Skeletal muscle satellite cell (primary cell): ENCODE measurements around the gene DENND6B.
A peak's percentile ranks its signal among the peaks of the same experiment; 100 is the strongest.
"Not testable (repeated sequence)": the region's sequence is repeated elsewhere in the genome, so short reads cannot be mapped to it uniquely, and the experiment has no call there.

Experiments used
- H3K27me3 ChIP-seq: 2 replicates; pipeline ENCODE4 v1.7.0; 2013; ENCODE audit warnings: low read length; ENCODE audit not compliant: control insufficient read depth, insufficient read depth
- H3K36me3 ChIP-seq: 2 replicates; pipeline ENCODE4 v1.7.0; 2013; ENCODE audit warnings: mild to moderate bottlenecking, control low read depth, low read length; ENCODE audit not compliant: insufficient read depth
- H3K4me1 ChIP-seq: 2 replicates; pipeline ENCODE4 v1.7.0; 2013; ENCODE audit warnings: low read length; ENCODE audit not compliant: control insufficient read depth, insufficient read depth
- H3K4me2 ChIP-seq: 2 replicates; pipeline ENCODE4 v1.7.0; 2013; ENCODE audit warnings: mild to moderate bottlenecking, low read length
- H3K4me3 ChIP-seq: 2 replicates; pipeline ENCODE4 v1.7.0; 2013; ENCODE audit warnings: low read length
- H3K9ac ChIP-seq: 2 replicates; pipeline ENCODE4 v1.7.0; 2013; ENCODE audit warnings: mild to moderate bottlenecking, low read depth, low read length, moderate library complexity
- H3K9me3 ChIP-seq: replicated peaks from 2 replicates; pipeline ENCODE4 v1.7.0; 2013; ENCODE audit warnings: mild to moderate bottlenecking, control low read depth, low read length

Gene DENND6B

GRCh38 chr22:50337262-50338041 lies 10.6 kb upstream of the DENND6B start:
- Histone ChIP-seq H3K9me3 (no peaks in the 10 kb centered on the region), H3K27me3 (no peaks in the 10 kb centered on the region), H3K4me1 (peaks cover 4% of the 10 kb centered on the region), H3K4me3 (no peak overlapping the region), H3K36me3 (no peaks in the 10 kb centered on the region), H3K9ac (no peak overlapping the region), H3K4me2 (no peak overlapping the region)

- H3K4me2 ChIP-seq, H3K4me3 ChIP-seq, H3K27me3 ChIP-seq, H3K9me3 ChIP-seq, H3K9ac ChIP-seq, H3K4me1 ChIP-seq, H3K36me3 ChIP-seq: not testable (repeated sequence)
Measured at GRCh38 chr22:50334433-50334832, 7.6 kb upstream of the DENND6B start.

GRCh38 chr22:50329236-50329635 lies 2.4 kb upstream of the DENND6B start:
- no peak overlapping the region for H3K4me3 ChIP-seq
- no peak overlapping the region for H3K4me2 ChIP-seq
- H3K4me1 ChIP-seq = peaks cover 25% of the 10 kb centered on the region
- H3K27me3 ChIP-seq = no peaks in the 10 kb centered on the region
- H3K9ac ChIP-seq = no peak overlapping the region
- H3K9me3 ChIP-seq = no peaks in the 10 kb centered on the region
- no peaks in the 10 kb centered on the region for H3K36me3 ChIP-seq

GRCh38 chr22:50327711-50328019 lies 853 bp upstream of the DENND6B start:
- Histone ChIP-seq H3K9me3 (no peaks in the 10 kb centered on the region), H3K4me2 (peak overlapping the region; percentile 99), H3K4me1 (peaks cover 25% of the 10 kb centered on the region), H3K27me3 (no peaks in the 10 kb centered on the region), H3K4me3 (peak overlapping the region; percentile 97), H3K9ac (peak overlapping the region; percentile 98), H3K36me3 (no peaks in the 10 kb centered on the region)

- Histone ChIP-seq H3K4me3 (peak overlapping the region; percentile 97), H3K4me1 (peaks cover 25% of the 10 kb centered on the region), H3K4me2 (peak overlapping the region; percentile 99), H3K9me3 (no peaks in the 10 kb centered on the region), H3K36me3 (no peaks in the 10 kb centered on the region), H3K27me3 (no peaks in the 10 kb centered on the region), H3K9ac (peak overlapping the region; percentile 98)
Measured at GRCh38 chr22:50326225-50326955, 422 bp downstream of the DENND6B start.

GRCh38 chr22:50325444-50326224 lies 1.2 kb downstream of the DENND6B start:
- peaks cover 21% of the 10 kb centered on the region for H3K4me1 ChIP-seq
- no peaks in the 10 kb centered on the region for H3K36me3 ChIP-seq
- H3K4me2 ChIP-seq = peak overlapping the region; percentile 99
- H3K4me3 ChIP-seq = peak overlapping the region; percentile 97
- H3K9ac ChIP-seq = no peak overlapping the region
- H3K27me3 ChIP-seq = no peaks in the 10 kb centered on the region
- H3K9me3 ChIP-seq = no peaks in the 10 kb centered on the region

GRCh38 chr22:50323900-50324299 lies 2.9 kb downstream of the DENND6B start:
- Histone ChIP-seq H3K4me2 (no peak overlapping the region), H3K9ac (no peak overlapping the region), H3K36me3 (no peaks in the 10 kb centered on the region), H3K9me3 (no peaks in the 10 kb centered on the region), H3K4me1 (peaks cover 21% of the 10 kb centered on the region), H3K27me3 (no peaks in the 10 kb centered on the region), H3K4me3 (no peak overlapping the region)

GRCh38 chr22:50322382-50323104 lies 4.3 kb downstream of the DENND6B start:
- not testable (repeated sequence) for H3K4me3 ChIP-seq, H3K4me2 ChIP-seq, H3K36me3 ChIP-seq, H3K9me3 ChIP-seq, H3K27me3 ChIP-seq, H3K9ac ChIP-seq
- peaks cover 16% of the 10 kb centered on the region for H3K4me1 ChIP-seq

- H3K27me3 ChIP-seq = no peaks in the 10 kb centered on the region
- no peak overlapping the region for H3K9ac ChIP-seq
- H3K9me3 ChIP-seq = no peaks in the 10 kb centered on the region
- no peaks in the 10 kb centered on the region for H3K36me3 ChIP-seq
- no peak overlapping the region for H3K4me2 ChIP-seq
- H3K4me3 ChIP-seq = no peak overlapping the region
- H3K4me1 ChIP-seq = peaks cover 3% of the 10 kb centered on the region
Measured at GRCh38 chr22:50320671-50321325, 6.0 kb downstream of the DENND6B start.

GRCh38 chr22:50320116-50320515 lies 6.7 kb downstream of the DENND6B start:
- H3K9ac ChIP-seq = no peak overlapping the region
- no peak overlapping the region for H3K4me3 ChIP-seq
- H3K4me2 ChIP-seq = no peak overlapping the region
- no peaks in the 10 kb centered on the region for H3K9me3 ChIP-seq
- H3K27me3 ChIP-seq = no peaks in the 10 kb centered on the region
- no peaks in the 10 kb centered on the region for H3K36me3 ChIP-seq
- H3K4me1 ChIP-seq = no peaks in the 10 kb centered on the region
